Osteoblast (primary cell): ENCODE data around the gene RETREG1. TPM values are rescaled to one million over a fixed set of nuclear protein-coding genes. Genes with fewer than 3 reads are reported as not detected.

ENCODE experiments used
- DNase-seq: peaks from one replicate; pipeline ENCODE4 v3.0.0; 2011; ENCODE audit warnings: low spot score, mixed read lengths; ENCODE audit not compliant: insufficient read length; ENCODE audit errors: missing footprints
- H2AFZ ChIP-seq: 2 replicates; pipeline ENCODE4 v1.6.0; 2011; ENCODE audit warnings: mild to moderate bottlenecking, low read length
- H3K27ac ChIP-seq: 2 replicates; pipeline ENCODE4 v1.5.1; 2011; ENCODE audit warnings: mild to moderate bottlenecking, low read depth, low read length, moderate library complexity
- H3K27me3 ChIP-seq: 2 replicates; pipeline ENCODE4 v1.6.0; 2012; ENCODE audit warnings: mild to moderate bottlenecking, control low read depth, inconsistent platforms, low read length, moderate library complexity; ENCODE audit not compliant: insufficient read depth
- H3K36me3 ChIP-seq: 2 replicates; pipeline ENCODE4 v1.5.1; 2011; ENCODE audit warnings: mild to moderate bottlenecking, low read length, control low read depth, moderate library complexity; ENCODE audit not compliant: insufficient read depth
- H3K4me1 ChIP-seq: 2 replicates; pipeline ENCODE4 v1.5.1; 2011; ENCODE audit warnings: mild to moderate bottlenecking, low read length, control low read depth, moderate library complexity; ENCODE audit not compliant: insufficient read depth
- H3K4me2 ChIP-seq: 2 replicates; pipeline ENCODE4 v1.6.0; 2011; ENCODE audit warnings: mild to moderate bottlenecking, low read length; ENCODE audit not compliant: insufficient read depth
- H3K4me3 ChIP-seq: fragments of 200-600 bp; sonication (generic); 3 replicates; pipeline ENCODE4 v1.5.1; 2012; ENCODE audit warnings: mild to moderate bottlenecking, low read length, inconsistent platforms; ENCODE audit not compliant: insufficient read depth
- H3K79me2 ChIP-seq: 2 replicates; pipeline ENCODE4 v1.6.0; 2012; ENCODE audit warnings: mild to moderate bottlenecking, low read length, control low read depth, inconsistent platforms; ENCODE audit not compliant: insufficient read depth
- H3K9me3 ChIP-seq: 2 replicates; pipeline ENCODE4 v1.5.1; 2011; ENCODE audit warnings: low read depth, low read length, control low read depth
- H4K20me1 ChIP-seq: 2 replicates; pipeline ENCODE4 v1.6.0; 2012; ENCODE audit warnings: mild to moderate bottlenecking, low read length, control low read depth; ENCODE audit not compliant: insufficient read depth
- total RNA-seq: library from RNA; depleted of rRNA; stranded (reverse); fragments of >200 nt; gene quantifications from 2 replicates; pipeline ENCODE4 v1.2.3, GENCODE V29; 2012
- TF ChIP-seq, protein P1 (sequence below): IDR thresholded peaks from 2 replicates; pipeline ENCODE4 v1.5.1; 2011; ENCODE audit warnings: mild to moderate bottlenecking, low read depth, low read length, moderate library complexity; ENCODE audit errors: extremely low read depth

RETREG1 gene
- total RNA-seq, 1 donor = 8.3 TPM

DNA sequence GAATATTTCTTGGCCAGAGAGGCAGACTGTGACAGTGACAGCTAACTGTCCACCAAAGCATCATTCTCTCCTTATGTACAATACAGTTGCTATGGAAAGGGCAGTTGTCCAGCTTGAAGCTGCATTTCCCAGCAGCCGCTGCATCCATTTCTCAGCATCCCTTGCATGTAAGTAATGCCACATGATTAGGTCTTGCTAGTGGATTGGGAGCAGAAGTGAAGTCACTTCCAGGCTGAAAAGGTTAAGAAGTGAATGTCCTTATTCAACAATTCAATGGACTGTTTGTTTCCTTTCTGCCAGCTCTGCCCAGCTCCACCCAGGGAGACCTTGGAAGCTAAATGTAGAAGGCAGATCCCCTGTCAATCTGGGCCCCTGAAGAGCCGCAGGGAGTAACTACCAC, 26.1 kb upstream of the RETREG1 start:
- Histone ChIP-seq H3K36me3 (no peaks in the 10 kb centered on the region), H3K79me2 (no peaks in the 10 kb centered on the region), H3K4me1 (no peaks in the 10 kb centered on the region), H3K4me2 (no peak overlapping the region), H3K4me3 (no peak overlapping the region), H3K27me3 (no peaks in the 10 kb centered on the region), H3K9me3 (no peaks in the 10 kb centered on the region), H2AFZ (no peak overlapping the region), H3K27ac (no peak overlapping the region), H4K20me1 (no peaks in the 10 kb centered on the region)
- no peak for DNase-seq
- TF ChIP-seq, protein P1, sequence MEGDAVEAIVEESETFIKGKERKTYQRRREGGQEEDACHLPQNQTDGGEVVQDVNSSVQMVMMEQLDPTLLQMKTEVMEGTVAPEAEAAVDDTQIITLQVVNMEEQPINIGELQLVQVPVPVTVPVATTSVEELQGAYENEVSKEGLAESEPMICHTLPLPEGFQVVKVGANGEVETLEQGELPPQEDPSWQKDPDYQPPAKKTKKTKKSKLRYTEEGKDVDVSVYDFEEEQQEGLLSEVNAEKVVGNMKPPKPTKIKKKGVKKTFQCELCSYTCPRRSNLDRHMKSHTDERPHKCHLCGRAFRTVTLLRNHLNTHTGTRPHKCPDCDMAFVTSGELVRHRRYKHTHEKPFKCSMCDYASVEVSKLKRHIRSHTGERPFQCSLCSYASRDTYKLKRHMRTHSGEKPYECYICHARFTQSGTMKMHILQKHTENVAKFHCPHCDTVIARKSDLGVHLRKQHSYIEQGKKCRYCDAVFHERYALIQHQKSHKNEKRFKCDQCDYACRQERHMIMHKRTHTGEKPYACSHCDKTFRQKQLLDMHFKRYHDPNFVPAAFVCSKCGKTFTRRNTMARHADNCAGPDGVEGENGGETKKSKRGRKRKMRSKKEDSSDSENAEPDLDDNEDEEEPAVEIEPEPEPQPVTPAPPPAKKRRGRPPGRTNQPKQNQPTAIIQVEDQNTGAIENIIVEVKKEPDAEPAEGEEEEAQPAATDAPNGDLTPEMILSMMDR = no peak

DNA sequence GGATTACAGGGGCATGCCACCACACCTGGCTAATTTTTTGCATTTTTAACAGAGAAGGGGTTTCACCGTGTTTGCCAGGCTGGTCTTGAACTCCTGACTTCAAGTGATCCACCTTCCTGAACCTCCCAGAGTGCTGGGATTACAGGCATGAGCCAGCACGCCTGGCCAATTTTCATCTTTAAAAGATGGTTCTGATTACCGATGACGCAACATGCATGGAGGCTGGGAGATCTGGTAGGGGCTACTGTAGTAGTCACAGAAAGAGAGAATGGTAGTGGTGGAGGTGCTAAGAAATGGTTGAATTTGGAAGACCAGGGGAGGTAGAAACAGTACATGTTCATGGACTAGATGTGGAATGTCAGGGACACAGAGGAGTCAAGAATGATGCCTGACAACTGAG, 22.4 kb upstream of the RETREG1 start:
- H3K4me1 ChIP-seq = no peaks in the 10 kb centered on the region
- DNase-seq = no peak
- no peak overlapping the region for H2AFZ ChIP-seq
- H3K27ac ChIP-seq = no peak overlapping the region
- no peaks in the 10 kb centered on the region for H4K20me1 ChIP-seq
- H3K27me3 ChIP-seq = no peaks in the 10 kb centered on the region
- TF ChIP-seq, protein P1 = no peak
- H3K36me3 ChIP-seq = no peaks in the 10 kb centered on the region
- no peak overlapping the region for H3K4me2 ChIP-seq
- no peaks in the 10 kb centered on the region for H3K79me2 ChIP-seq
- no peaks in the 10 kb centered on the region for H3K9me3 ChIP-seq
- no peak overlapping the region for H3K4me3 ChIP-seq

DNA sequence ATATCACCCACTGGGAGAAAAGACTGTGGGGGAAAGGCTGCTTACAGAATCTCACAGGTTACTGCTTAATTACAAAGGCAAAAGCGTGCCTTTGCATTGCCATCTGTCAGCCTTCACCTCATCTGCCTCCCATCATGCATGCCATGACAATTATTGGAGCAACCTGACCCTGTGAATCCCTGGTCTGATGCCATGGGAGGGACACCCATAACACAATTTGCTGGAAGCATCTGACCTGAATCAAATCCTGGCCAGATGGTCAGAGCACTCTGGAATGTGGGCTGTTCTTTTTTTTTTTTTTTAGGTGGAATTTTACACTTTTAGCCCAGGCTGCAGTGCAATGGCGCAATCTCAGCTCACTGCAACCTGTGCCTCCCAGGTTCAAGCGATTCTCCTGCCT, 11.6 kb upstream of the RETREG1 start:
- Histone ChIP-seq H3K9me3 (no peaks in the 10 kb centered on the region), H3K36me3 (no peaks in the 10 kb centered on the region), H3K4me3 (no peak overlapping the region), H3K4me1 (no peaks in the 10 kb centered on the region), H3K4me2 (no peak overlapping the region), H2AFZ (no peak overlapping the region), H4K20me1 (no peaks in the 10 kb centered on the region), H3K79me2 (no peaks in the 10 kb centered on the region), H3K27me3 (peaks cover 19% of the 10 kb centered on the region), H3K27ac (no peak overlapping the region)
- TF ChIP-seq, protein P1 = no peak
- DNase-seq = no peak

DNA sequence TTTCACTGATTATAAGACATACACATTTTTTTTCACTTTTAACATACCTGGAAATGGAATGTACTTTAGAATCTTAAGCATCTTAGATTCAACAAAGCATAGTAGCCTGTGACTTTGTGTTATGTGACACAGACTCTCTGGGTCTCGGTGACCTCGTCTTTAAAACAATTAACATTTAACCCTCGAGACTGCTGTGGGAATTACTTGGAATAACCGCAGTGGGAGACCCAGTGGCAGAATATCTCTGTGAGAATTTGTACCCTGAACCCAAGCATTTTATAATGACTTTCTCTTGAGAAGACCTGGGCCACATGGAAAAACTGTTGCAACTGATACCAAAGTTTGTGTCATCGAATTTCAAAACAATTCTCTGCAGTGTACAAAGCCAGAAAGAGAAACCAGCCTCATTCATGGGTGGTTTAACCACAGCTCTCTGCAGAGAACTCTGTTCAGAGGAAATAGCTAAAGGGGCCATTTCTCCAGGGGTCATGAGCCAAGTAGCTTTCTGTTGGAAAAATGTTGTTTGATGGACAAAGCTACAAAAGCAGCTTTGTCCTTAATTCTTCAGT, 10.0 kb upstream of the RETREG1 start:
- H3K27me3 ChIP-seq = peaks cover 21% of the 10 kb centered on the region
- H3K9me3 ChIP-seq = no peaks in the 10 kb centered on the region
- no peak overlapping the region for H2AFZ ChIP-seq
- H3K27ac ChIP-seq = no peak overlapping the region
- H4K20me1 ChIP-seq = no peaks in the 10 kb centered on the region
- H3K36me3 ChIP-seq = no peaks in the 10 kb centered on the region
- no peak for DNase-seq
- TF ChIP-seq, protein P1 = no peak
- no peaks in the 10 kb centered on the region for H3K4me1 ChIP-seq
- no peak overlapping the region for H3K4me3 ChIP-seq
- H3K4me2 ChIP-seq = no peak overlapping the region
- no peaks in the 10 kb centered on the region for H3K79me2 ChIP-seq
